NB4 (cell line): Measurements from ENCODE around the gene GP1BB.

Experiments
- DNase-seq: peaks from one replicate; pipeline ENCODE4 v3.0.0; 2010; ENCODE audit warnings: low read depth
- H3K4me3 ChIP-seq: one replicate; pipeline ENCODE4 v1.5.1; 2011; ENCODE audit warnings: mild to moderate bottlenecking, low read depth, low read length, moderate library complexity
- CTCF ChIP-seq: IDR thresholded peaks from one replicate; pipeline ENCODE4 v1.5.1; 2012; ENCODE audit warnings: low read depth, low read length
- MYC ChIP-seq: IDR thresholded peaks from 2 replicates; pipeline ENCODE4 v1.6.1; 2011; ENCODE audit warnings: low read depth, low read length
- POLR2A ChIP-seq: IDR thresholded peaks from 2 replicates; pipeline ENCODE4 v1.6.1; 2011; ENCODE audit warnings: mild to moderate bottlenecking; ENCODE audit not compliant: insufficient read length; ENCODE audit errors: extremely low read depth
- TF ChIP-seq, protein P1 (sequence below): IDR thresholded peaks from 2 replicates; pipeline ENCODE4 v1.6.1; 2011; ENCODE audit warnings: low read depth, low read length

Gene GP1BB

GRCh38 chr22:19707347-19708290 lies 15.7 kb upstream of the GP1BB start:
- no peak for DNase-seq
- no peak overlapping the region for H3K4me3 ChIP-seq
- TF ChIP-seq POLR2A, result no peak
- TF ChIP-seq, protein P1, sequence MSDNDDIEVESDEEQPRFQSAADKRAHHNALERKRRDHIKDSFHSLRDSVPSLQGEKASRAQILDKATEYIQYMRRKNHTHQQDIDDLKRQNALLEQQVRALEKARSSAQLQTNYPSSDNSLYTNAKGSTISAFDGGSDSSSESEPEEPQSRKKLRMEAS, result no peak
- no peak for TF ChIP-seq MYC
- TF ChIP-seq CTCF, result no peak

DNA sequence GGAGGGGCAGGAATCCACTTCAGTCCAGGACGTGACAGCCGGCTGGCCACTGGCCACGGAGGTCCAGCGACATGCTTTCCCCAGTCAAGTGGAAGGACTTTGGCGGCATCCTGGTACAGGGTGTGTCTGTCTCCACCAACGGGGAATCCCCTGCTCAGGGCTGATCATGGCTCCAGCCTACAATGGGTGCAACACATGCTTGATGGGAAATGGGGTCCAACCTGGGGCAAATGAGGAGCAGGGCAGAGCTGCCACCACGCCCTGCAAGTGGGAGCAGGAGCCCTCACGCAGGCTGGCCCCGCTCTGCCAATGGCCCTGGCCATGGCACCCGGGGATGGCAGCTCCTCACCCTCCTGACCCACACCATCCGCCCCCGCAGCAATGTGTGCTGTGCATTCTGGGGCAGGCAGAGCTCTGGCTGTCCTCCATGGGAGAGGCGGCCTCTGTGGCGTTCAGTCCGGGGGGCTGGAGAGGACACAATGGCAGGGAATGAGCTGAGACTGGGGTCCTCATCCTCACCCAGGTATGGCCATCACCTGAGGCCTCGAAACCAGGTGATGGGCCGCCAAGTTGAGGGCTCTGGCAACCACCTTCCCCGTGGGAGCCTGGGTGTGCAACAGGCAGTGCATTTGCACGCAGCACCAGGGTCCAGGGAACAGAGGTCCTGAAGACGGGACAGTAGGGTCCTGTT lies 14.9 kb upstream of the GP1BB start:
- H3K4me3 ChIP-seq, result no peak overlapping the region
- DNase-seq, result no peak
- TF ChIP-seq MYC (no peak), POLR2A (no peak), CTCF (no peak)
- TF ChIP-seq, protein P1, result no peak

- DNase-seq, result peak; percentile 62
- TF ChIP-seq POLR2A (no peak), CTCF (no peak), MYC (no peak)
- TF ChIP-seq, protein P1, result no peak
- H3K4me3 ChIP-seq, result no peak overlapping the region
Measured at GRCh38 chr22:19709063-19709769, 14.1 kb upstream of the GP1BB start.

- TF ChIP-seq MYC (no peak), POLR2A (no peak), CTCF (no peak)
- TF ChIP-seq, protein P1, result no peak
- no peak overlapping the region for H3K4me3 ChIP-seq
- DNase-seq, result no peak
Measured at GRCh38 chr22:19710020-19710768, 13.1 kb upstream of the GP1BB start.

DNA sequence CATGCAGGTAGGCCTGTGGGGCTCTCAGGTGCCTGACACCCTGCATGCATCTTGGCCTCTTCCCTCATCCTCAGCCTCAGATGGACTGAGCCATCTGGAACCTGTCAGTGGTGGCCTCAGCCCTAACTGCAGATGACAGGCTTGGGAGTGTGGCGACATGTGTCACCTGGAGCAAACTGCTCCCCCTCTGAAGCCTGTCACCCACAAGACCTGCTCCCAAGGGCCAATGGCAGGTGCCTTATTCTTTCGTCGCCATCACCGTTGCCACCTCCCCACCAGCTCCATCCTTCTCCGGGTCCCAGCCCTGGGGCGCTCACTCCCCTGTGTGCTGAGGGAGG lies 12.6 kb upstream of the GP1BB start:
- DNase-seq, result no peak
- H3K4me3 ChIP-seq, result no peak overlapping the region
- TF ChIP-seq MYC (no peak), CTCF (no peak), POLR2A (no peak)
- TF ChIP-seq, protein P1, result no peak
